ENCODE measurements around the gene STC2.
"Not testable (repeated sequence)": the region's sequence is repeated elsewhere in the genome, so short reads cannot be mapped to it uniquely, and the experiment has no call there.

DNA sequence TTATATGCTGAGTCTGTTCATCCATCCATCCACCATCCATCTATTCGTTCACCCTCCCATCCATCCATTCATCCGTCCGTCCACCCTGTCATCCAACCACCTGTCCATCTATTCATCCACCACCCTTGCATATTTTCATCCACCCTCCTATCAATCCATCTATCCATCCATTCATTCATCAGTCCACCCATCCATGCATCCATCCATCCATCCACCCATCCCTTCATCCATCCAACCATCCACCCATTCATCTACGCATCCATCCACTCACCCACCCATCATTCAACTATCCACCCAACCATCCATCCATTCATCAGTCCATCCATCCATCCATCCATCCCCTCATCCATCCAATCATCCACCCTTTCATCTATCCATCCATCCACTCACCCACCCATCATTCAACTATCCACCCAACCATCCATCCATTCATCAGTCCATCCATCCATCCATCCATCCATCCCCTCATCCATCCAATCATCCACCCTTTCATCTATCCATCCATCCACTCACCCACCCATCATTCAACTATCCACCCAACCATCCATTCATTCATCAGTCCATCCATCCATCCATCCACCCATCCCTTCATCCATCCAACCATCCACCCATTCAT, 43.8 kb downstream of the STC2 start:
- TF ChIP-seq NR3C1 (CRISPR knock-in tag; conservative IDR thresholded peaks at IDR 0.05; ENCODE audit: low read depth); IRF2 (CRISPR knock-in tag; IDR thresholded peaks at IDR 0.05; ENCODE audit: borderline replicate concordance, low read depth); ELF4 (CRISPR knock-in tag; IDR thresholded peaks at IDR 0.05; ENCODE audit: low read depth); ZNF423 (CRISPR knock-in tag; IDR thresholded peaks at IDR 0.05); FOXP1 (CRISPR knock-in tag; IDR thresholded peaks at IDR 0.05; ENCODE audit: borderline replicate concordance); RELA (CRISPR knock-in tag; IDR thresholded peaks at IDR 0.05; ENCODE audit: borderline replicate concordance): not testable (repeated sequence)
- TF ChIP-seq, protein P1, sequence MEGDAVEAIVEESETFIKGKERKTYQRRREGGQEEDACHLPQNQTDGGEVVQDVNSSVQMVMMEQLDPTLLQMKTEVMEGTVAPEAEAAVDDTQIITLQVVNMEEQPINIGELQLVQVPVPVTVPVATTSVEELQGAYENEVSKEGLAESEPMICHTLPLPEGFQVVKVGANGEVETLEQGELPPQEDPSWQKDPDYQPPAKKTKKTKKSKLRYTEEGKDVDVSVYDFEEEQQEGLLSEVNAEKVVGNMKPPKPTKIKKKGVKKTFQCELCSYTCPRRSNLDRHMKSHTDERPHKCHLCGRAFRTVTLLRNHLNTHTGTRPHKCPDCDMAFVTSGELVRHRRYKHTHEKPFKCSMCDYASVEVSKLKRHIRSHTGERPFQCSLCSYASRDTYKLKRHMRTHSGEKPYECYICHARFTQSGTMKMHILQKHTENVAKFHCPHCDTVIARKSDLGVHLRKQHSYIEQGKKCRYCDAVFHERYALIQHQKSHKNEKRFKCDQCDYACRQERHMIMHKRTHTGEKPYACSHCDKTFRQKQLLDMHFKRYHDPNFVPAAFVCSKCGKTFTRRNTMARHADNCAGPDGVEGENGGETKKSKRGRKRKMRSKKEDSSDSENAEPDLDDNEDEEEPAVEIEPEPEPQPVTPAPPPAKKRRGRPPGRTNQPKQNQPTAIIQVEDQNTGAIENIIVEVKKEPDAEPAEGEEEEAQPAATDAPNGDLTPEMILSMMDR (IDR thresholded peaks at IDR 0.05), result not testable (repeated sequence)

Measured in WTC11 (cell line).